HepG2 (cell line): ENCODE measurements around the gene DDX1. TPM values are rescaled to one million over a fixed set of nuclear protein-coding genes. Genes with fewer than 3 reads are reported as not detected.

ENCODE experiments used
- ZFP36 ChIP-seq: fragments of 150-350 bp; IDR thresholded peaks from 2 replicates; pipeline ENCODE4 v1.6.1; 2018; ENCODE audit warnings: borderline replicate concordance, low read length, low read depth; ENCODE audit not compliant: partially characterized antibody
- ZNF713 ChIP-seq: sonication (generic); formaldehyde crosslinking; IDR thresholded peaks from 2 replicates; pipeline ENCODE4 v1.4.0; 2020; ENCODE audit warnings: mild to moderate bottlenecking, missing genetic modification reagents
- polyA plus RNA-seq, 8 experiments: library from polyadenylated mRNA; depleted of rRNA in 3 of 8; stranded (reverse) in 7 of 8; unstranded in 1 of 8; fragments of >200 nt; fragmentation: Illumina TruSeq in 4 of 8; extraction: Trizol in 4 of 8; gene quantifications; 2 replicates each; pipeline versions ENCODE4 v1.2.1 to v1.2.3, GENCODE V29; 2011 to 2016; ENCODE audit warnings: low read depth in 4 of 8, missing spikeins in 1 of 8, mixed read lengths in 1 of 8; ENCODE audit not compliant: insufficient read depth in 1 of 8
- total RNA-seq, 5 experiments: library from RNA; depleted of rRNA; stranded (reverse); fragments of >200 nt; fragmentation: Illumina TruSeq; extraction: Trizol; gene quantifications; 2 replicates each; pipeline ENCODE4 v1.2.3, GENCODE V29; 2016; ENCODE audit warnings: low read depth in 1 of 5
- TF ChIP-seq, protein P1 (sequence below): IDR thresholded peaks from 2 replicates; pipeline ENCODE4 v1.6.1; 2016; ENCODE audit warnings: low read depth, missing genetic modification reagents, missing compliant biosample characterization
- TF ChIP-seq, protein P2 (sequence below): sonication (generic); formaldehyde crosslinking; IDR thresholded peaks from 2 replicates; pipeline ENCODE4 v1.8.1; 2023; ENCODE audit warnings: missing genetic modification reagents, mild to moderate bottlenecking, borderline replicate concordance

The DDX1 gene
- total and polyA plus RNA-seq, 2 of the 13 experiments (the other 11 are each of a cell fraction or from before 2014, with no cell fraction given) = 81.6 to 130 TPM

DNA sequence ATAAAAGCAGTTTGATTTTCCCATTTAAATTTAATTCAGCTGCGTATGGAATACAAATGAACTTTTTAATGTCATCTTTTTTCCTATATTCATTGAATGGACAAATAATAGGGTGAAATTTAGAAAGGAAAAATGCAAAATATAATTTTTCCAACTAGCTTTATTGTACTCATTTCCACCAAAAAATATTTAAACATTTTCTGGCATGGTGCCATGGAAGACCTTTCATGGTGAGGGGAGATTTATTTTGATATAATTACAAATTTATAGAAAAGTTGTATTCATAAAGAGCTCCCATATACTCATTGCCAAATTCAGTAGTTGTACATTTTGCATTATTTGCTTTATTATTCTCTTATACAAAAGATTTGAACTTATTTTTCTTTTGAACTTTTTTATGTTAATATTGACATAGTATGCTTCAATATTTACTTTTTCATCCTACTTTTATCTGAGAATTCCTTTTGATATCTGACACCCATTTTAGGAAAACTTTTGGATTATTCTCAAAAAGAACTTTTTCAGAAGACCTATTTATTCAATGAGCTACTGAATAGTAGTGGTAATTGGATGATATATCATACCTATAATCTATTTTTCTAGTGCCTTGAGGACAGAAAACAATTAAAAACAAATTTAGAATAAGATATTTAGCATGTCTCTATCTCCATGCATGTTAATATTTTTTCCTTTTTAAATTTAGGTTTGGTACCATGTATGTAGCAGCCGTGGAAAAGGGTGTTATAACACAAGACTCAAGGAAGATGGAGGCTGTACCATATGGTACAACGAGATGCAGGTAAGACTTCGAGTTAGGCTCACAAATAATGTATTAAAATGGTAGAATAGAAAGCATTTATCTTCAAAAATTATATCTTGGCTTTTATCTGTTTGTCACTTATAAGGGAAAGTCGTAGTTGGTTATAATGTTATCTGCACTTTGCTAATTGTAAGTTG lies 37.5 kb downstream of the DDX1 start (continued):
- TF ChIP-seq, protein P1, sequence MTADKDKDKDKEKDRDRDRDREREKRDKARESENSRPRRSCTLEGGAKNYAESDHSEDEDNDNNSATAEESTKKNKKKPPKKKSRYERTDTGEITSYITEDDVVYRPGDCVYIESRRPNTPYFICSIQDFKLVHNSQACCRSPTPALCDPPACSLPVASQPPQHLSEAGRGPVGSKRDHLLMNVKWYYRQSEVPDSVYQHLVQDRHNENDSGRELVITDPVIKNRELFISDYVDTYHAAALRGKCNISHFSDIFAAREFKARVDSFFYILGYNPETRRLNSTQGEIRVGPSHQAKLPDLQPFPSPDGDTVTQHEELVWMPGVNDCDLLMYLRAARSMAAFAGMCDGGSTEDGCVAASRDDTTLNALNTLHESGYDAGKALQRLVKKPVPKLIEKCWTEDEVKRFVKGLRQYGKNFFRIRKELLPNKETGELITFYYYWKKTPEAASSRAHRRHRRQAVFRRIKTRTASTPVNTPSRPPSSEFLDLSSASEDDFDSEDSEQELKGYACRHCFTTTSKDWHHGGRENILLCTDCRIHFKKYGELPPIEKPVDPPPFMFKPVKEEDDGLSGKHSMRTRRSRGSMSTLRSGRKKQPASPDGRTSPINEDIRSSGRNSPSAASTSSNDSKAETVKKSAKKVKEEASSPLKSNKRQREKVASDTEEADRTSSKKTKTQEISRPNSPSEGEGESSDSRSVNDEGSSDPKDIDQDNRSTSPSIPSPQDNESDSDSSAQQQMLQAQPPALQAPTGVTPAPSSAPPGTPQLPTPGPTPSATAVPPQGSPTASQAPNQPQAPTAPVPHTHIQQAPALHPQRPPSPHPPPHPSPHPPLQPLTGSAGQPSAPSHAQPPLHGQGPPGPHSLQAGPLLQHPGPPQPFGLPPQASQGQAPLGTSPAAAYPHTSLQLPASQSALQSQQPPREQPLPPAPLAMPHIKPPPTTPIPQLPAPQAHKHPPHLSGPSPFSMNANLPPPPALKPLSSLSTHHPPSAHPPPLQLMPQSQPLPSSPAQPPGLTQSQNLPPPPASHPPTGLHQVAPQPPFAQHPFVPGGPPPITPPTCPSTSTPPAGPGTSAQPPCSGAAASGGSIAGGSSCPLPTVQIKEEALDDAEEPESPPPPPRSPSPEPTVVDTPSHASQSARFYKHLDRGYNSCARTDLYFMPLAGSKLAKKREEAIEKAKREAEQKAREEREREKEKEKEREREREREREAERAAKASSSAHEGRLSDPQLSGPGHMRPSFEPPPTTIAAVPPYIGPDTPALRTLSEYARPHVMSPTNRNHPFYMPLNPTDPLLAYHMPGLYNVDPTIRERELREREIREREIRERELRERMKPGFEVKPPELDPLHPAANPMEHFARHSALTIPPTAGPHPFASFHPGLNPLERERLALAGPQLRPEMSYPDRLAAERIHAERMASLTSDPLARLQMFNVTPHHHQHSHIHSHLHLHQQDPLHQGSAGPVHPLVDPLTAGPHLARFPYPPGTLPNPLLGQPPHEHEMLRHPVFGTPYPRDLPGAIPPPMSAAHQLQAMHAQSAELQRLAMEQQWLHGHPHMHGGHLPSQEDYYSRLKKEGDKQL (CRISPR knock-in tag) = no peak
- TF ChIP-seq ZNF713 (CRISPR knock-in tag) (no peak), ZFP36 (no peak)
- TF ChIP-seq, protein P2, sequence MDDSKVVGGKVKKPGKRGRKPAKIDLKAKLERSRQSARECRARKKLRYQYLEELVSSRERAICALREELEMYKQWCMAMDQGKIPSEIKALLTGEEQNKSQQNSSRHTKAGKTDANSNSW = no peak
- TF ChIP-seq, all 625 proteins: peak for 10
